CD14-positive monocyte (primary cell): ENCODE measurements around the gene AGK. TPM values are rescaled to one million over a fixed set of nuclear protein-coding genes. Genes with fewer than 3 reads are reported as not detected.
"Not testable (repeated sequence)": the region's sequence is repeated elsewhere in the genome, so short reads cannot be mapped to it uniquely, and the experiment has no call there.

ENCODE experiments used
- DNase-seq, 3 donors: peaks; one replicate each; pipeline ENCODE4 v3.0.0-alpha.2; 2011 to 2022
- H2AFZ ChIP-seq: 2 replicates; pipeline ENCODE4 v1.6.0; 2012; ENCODE audit warnings: mild to moderate bottlenecking, low read depth, low read length, inconsistent platforms; ENCODE audit not compliant: insufficient read depth, poor library complexity, severe bottlenecking
- H3K27ac ChIP-seq, 2 donors: 1 replicate in 1 of 2; 2 replicates in 1 of 2; pipeline ENCODE4 v1.5.1; 2012 to 2013; ENCODE audit warnings: low read length in 2 of 2, control low read depth in 1 of 2, inconsistent platforms in 1 of 2, low read depth in 1 of 2, mild to moderate bottlenecking in 1 of 2
- H3K27me3 ChIP-seq, 2 donors: one replicate each; pipeline versions ENCODE4 v1.6.0 to v1.6.1; 2011 to 2013; ENCODE audit warnings: low read length in 2 of 2; ENCODE audit not compliant: control insufficient read depth in 2 of 2, insufficient read depth in 2 of 2
- H3K36me3 ChIP-seq, 2 donors: replicated peaks in 1 of 2; 1 replicate in 1 of 2; 2 replicates in 1 of 2; pipeline versions ENCODE4 v1.5.1 to v1.6.1; 2012 to 2013; ENCODE audit warnings: low read length in 2 of 2, control low read depth in 1 of 2, inconsistent platforms in 1 of 2, mild to moderate bottlenecking in 1 of 2; ENCODE audit not compliant: insufficient read depth in 2 of 2, control insufficient read depth in 1 of 2
- H3K4me1 ChIP-seq, 2 donors: 1 replicate in 1 of 2; 2 replicates in 1 of 2; pipeline versions ENCODE4 v1.5.1 to v1.6.1; 2012 to 2013; ENCODE audit warnings: low read length in 2 of 2, control low read depth in 1 of 2, inconsistent platforms in 1 of 2, mild to moderate bottlenecking in 1 of 2, moderate library complexity in 1 of 2; ENCODE audit not compliant: insufficient read depth in 2 of 2, control insufficient read depth in 1 of 2
- H3K4me2 ChIP-seq: replicated peaks from 2 replicates; pipeline ENCODE3; 2012; ENCODE audit warnings: low read length, moderate library complexity, mild to moderate bottlenecking; ENCODE audit not compliant: poor library complexity, severe bottlenecking; ENCODE audit errors: extremely low read depth
- H3K4me3 ChIP-seq, 3 experiments: fragments of 200-600 bp in 1 of 3; sonication (generic) in 1 of 3; replicated peaks in 1 of 3; 1 replicate in 2 of 3; 2 replicates in 1 of 3; pipeline ENCODE4 v1.5.1; 2011 to 2013; ENCODE audit warnings: low read length in 3 of 3, mild to moderate bottlenecking in 3 of 3, control low read depth in 2 of 3, low read depth in 2 of 3, inconsistent platforms in 1 of 3, moderate library complexity in 1 of 3
- H3K79me2 ChIP-seq: 2 replicates; pipeline ENCODE4 v1.6.0; 2012; ENCODE audit warnings: mild to moderate bottlenecking, control low read depth, inconsistent platforms, low read length, moderate library complexity; ENCODE audit not compliant: insufficient read depth
- H3K9ac ChIP-seq: 2 replicates; pipeline ENCODE4 v1.6.0; 2017; ENCODE audit warnings: low read length, mild to moderate bottlenecking; ENCODE audit not compliant: insufficient read depth, poor library complexity, severe bottlenecking
- H3K9me3 ChIP-seq, 2 donors: replicated peaks in 1 of 2; 1 replicate in 1 of 2; 2 replicates in 1 of 2; pipeline versions ENCODE4 v1.5.1 to v1.6.1; 2012 to 2013; ENCODE audit warnings: low read length in 2 of 2, control low read depth in 1 of 2; ENCODE audit not compliant: control insufficient read depth in 1 of 2, insufficient read depth in 1 of 2
- H4K20me1 ChIP-seq: 2 replicates; pipeline ENCODE4 v1.6.0; 2012; ENCODE audit warnings: mild to moderate bottlenecking, low read length, control low read depth, moderate library complexity; ENCODE audit not compliant: insufficient read depth
- H3K27ac Mint-ChIP-seq, 7 donors: one replicate each; pipeline ENCODE4 v1.8.0; 2020; ENCODE audit warnings: mild to moderate bottlenecking in 7 of 7, mixed read lengths in 7 of 7, moderate library complexity in 6 of 7, inconsistent platforms in 2 of 7
- H3K27me3 Mint-ChIP-seq, 3 donors: one replicate each; pipeline ENCODE4 v1.8.0; 2021 to 2022; ENCODE audit warnings: low read depth in 3 of 3, mild to moderate bottlenecking in 3 of 3, mixed read lengths in 3 of 3, moderate library complexity in 3 of 3, inconsistent platforms in 1 of 3
- H3K36me3 Mint-ChIP-seq, 2 donors: one replicate each; pipeline ENCODE4 v1.8.0; 2020; ENCODE audit warnings: mixed read lengths in 2 of 2, inconsistent platforms in 1 of 2, mild to moderate bottlenecking in 1 of 2
- H3K4me1 Mint-ChIP-seq: one replicate; pipeline ENCODE4 v1.8.0; 2020; ENCODE audit warnings: mild to moderate bottlenecking, mixed read lengths
- H3K4me3 Mint-ChIP-seq, 2 donors: one replicate each; pipeline ENCODE4 v1.8.0; 2020; ENCODE audit warnings: mild to moderate bottlenecking in 2 of 2, mixed read lengths in 2 of 2, moderate library complexity in 1 of 2
- H3K9me3 Mint-ChIP-seq, 7 donors: one replicate each; pipeline ENCODE4 v1.8.0; 2020 to 2022; ENCODE audit warnings: mixed read lengths in 7 of 7, mild to moderate bottlenecking in 6 of 7, moderate library complexity in 6 of 7, inconsistent platforms in 2 of 7
- CTCF ChIP-seq: fragments of 200-600 bp; IDR thresholded peaks from one replicate; pipeline ENCODE4 v1.8.0; 2022; ENCODE audit warnings: antibody characterized with exemption, mild to moderate bottlenecking
- WGBS: methylation state at CpG from one replicate; pipeline ENCODE4 v1.1.5; 2013; ENCODE audit warnings: missing lambda C conversion rate; ENCODE audit not compliant: insufficient coverage; 5-methylcytosine and 5-hydroxymethylcytosine counted together
- intact Hi-C, 2 donors: fragments of 100-400 bp; cut with micrococcal nuclease; formaldehyde crosslinking; loops; one replicate each; pipeline versions ENCODE4 v1.15.0 to v1.15.1; 2023
- polyA plus RNA-seq, 3 donors: library from polyadenylated mRNA; depleted of rRNA in 1 of 3; unstranded in 2 of 3; stranded (reverse) in 1 of 3; fragments of 300-500 nt in 2 of 3; fragments of >200 nt in 1 of 3; fragmentation: Illumina TruSeq in 2 of 3; gene quantifications; 1 replicate in 2 of 3; 2 replicates in 1 of 3; pipeline ENCODE4 v1.2.3, GENCODE V29; 2012 to 2021

The AGK gene
- polyA plus RNA-seq, 3 donors, result 10.0 to 11.0 (median 11.0) TPM

GRCh38 chr7:141557360-141557759, 6.2 kb downstream of the AGK start:
- H3K4me3 ChIP-seq, result no peak overlapping the region
- peak overlapping the region in 2 of 7 donors; percentile 34 to 46 for H3K27ac Mint-ChIP-seq
- no peak overlapping the region for H3K27ac ChIP-seq
- H3K27me3 ChIP-seq, result no peaks in the 10 kb centered on the region
- no peak overlapping the region for H3K4me3 Mint-ChIP-seq
- H3K9me3 ChIP-seq, result peaks cover 0 to 5% of the 10 kb centered on the region in 2 donors
- H3K79me2 ChIP-seq, result no peaks in the 10 kb centered on the region
- H3K36me3 Mint-ChIP-seq, result peaks cover 46 to 58% of the 10 kb centered on the region in 2 donors
- no peak for TF ChIP-seq CTCF
- no CpG with 5 or more reads among the region's 3 CpGs for WGBS
- H3K27me3 Mint-ChIP-seq, result no peaks in the 10 kb centered on the region
- H3K9ac ChIP-seq, result no peak overlapping the region
- intact Hi-C loops, result no loop called here
- H3K4me1 Mint-ChIP-seq, result peaks cover 12% of the 10 kb centered on the region
- H4K20me1 ChIP-seq, result no peaks in the 10 kb centered on the region
- H3K4me1 ChIP-seq, result no peaks in the 10 kb centered on the region
- H3K4me2 ChIP-seq, result no peak overlapping the region
- DNase-seq, result no peak
- no peak overlapping the region for H2AFZ ChIP-seq
- peaks cover 5 to 12% (median 8%) of the 10 kb centered on the region in 7 donors for H3K9me3 Mint-ChIP-seq
- H3K36me3 ChIP-seq, result peaks cover 6 to 52% of the 10 kb centered on the region in 2 donors

- H3K4me3 Mint-ChIP-seq, H3K4me3 ChIP-seq, H3K27ac ChIP-seq, H3K4me1 ChIP-seq, H3K27me3 ChIP-seq, H3K79me2 ChIP-seq, intact Hi-C loops, H4K20me1 ChIP-seq, H2AFZ ChIP-seq, DNase-seq, H3K9me3 ChIP-seq, H3K4me1 Mint-ChIP-seq, H3K4me2 ChIP-seq, H3K9ac ChIP-seq, H3K27me3 Mint-ChIP-seq: not testable (repeated sequence)
- WGBS, result 100% methylated on average over 2 of the region's 11 CpGs
- Mint-ChIP-seq H3K27ac (peak overlapping the region in 3 of 7 donors; percentile 3 to 46 (median 8)), H3K9me3 (peaks cover 5 to 12% (median 10%) of the 10 kb centered on the region in 7 donors), H3K36me3 (peaks cover 51 to 61% of the 10 kb centered on the region in 2 donors)
- H3K36me3 ChIP-seq, result peaks cover 6 to 58% of the 10 kb centered on the region in 2 donors
Measured at GRCh38 chr7:141557831-141558531, 6.8 kb downstream of the AGK start.
